Activated CD8-positive, alpha-beta T cell treated with anti-CD3 and anti-CD28 coated beads, Interleukin-2, amount 10 ng/mL, durations not matched to agents 7 days and 5 days (primary cell): ENCODE data around the gene CBLB. TPM values are rescaled to one million over a fixed set of nuclear protein-coding genes. Genes with fewer than 3 reads are reported as not detected.

Source experiments
- ATAC-seq: fragments of 150-1000 bp; cut with Tn5 transposase; one replicate; pipeline ENCODE4 v1.10.0; 2021; ENCODE audit warnings: moderate library complexity
- CTCF ChIA-PET: fragments of 350-600 bp; sonication (Branson Sonifier 250); formaldehyde crosslinking; loops from one replicate; lab custom pipeline; 2021; ENCODE audit warnings: antibody characterized with exemption; lab: Charles Lee
- POLR2A ChIA-PET: fragments of 350-600 bp; sonication (Branson Sonifier 250); formaldehyde crosslinking; loops from one replicate; lab custom pipeline; 2021; ENCODE audit warnings: antibody characterized with exemption; lab: Charles Lee
- DNase-seq: peaks from one replicate; pipeline ENCODE4 v3.0.0-alpha.2; 2020
- H3K27ac Mint-ChIP-seq: one replicate; pipeline ENCODE4 v1.8.0; 2021; ENCODE audit warnings: mild to moderate bottlenecking, mixed read lengths
- H3K27me3 Mint-ChIP-seq: one replicate; pipeline ENCODE4 v1.8.0; 2021; ENCODE audit warnings: low read depth, mixed read lengths
- H3K36me3 Mint-ChIP-seq: one replicate; pipeline ENCODE4 v1.8.0; 2021; ENCODE audit warnings: low read depth, mixed read lengths
- H3K4me1 Mint-ChIP-seq: one replicate; pipeline ENCODE4 v1.8.0; 2021; ENCODE audit warnings: low read depth, mixed read lengths
- H3K4me3 Mint-ChIP-seq: one replicate; pipeline ENCODE4 v1.8.0; 2021; ENCODE audit warnings: mild to moderate bottlenecking, mixed read lengths
- H3K9me3 Mint-ChIP-seq: one replicate; pipeline ENCODE4 v1.8.0; 2022; ENCODE audit warnings: mixed read lengths; ENCODE audit not compliant: insufficient read depth
- total RNA-seq, 2 experiments: library from RNA; stranded (reverse); gene quantifications; one replicate each; pipeline ENCODE4 v1.2.3, GENCODE V29; 2021

Gene CBLB
- total RNA-seq, 2 experiments from 2014 or later: 117 to 122 TPM

DNA sequence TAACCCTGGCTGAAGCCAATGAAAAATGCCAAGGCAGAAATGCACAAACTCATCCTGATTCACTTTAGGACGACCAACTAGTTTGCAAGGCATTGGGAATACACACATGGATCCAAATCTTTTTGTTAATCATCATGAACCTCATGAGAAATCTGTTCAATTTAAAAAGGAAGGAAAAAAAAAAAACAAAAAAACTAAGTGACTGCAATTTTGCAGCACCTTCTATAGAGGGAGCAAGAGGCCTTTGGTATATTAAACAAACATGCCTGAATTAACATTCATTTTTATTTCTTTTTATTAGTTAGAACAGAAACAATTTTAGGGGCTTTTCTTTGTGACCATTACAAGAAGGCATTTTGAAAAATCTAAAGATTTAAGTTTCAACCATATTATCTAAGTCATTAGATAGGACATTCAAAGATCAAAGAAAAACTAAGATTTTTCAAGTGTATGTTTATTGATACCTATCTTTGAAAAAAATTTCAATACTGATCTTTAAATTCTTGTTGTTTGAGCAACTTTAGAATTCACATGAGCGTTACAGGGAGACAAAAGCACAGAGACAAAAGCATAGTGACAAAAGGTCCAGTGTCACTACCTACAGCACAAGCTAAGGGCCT lies 182.4 kb downstream of the CBLB start:
- ATAC-seq (no peak), DNase-seq (no peak)
- ChIA-PET POLR2A (no interaction called here), CTCF (interaction anchor here (0.7 to 1.9 kb wide), 7 partner anchors 17 to 923 kb away, joined by 3 to 5 read pairs (median 4); no protein-coding TSS in a partner anchor)
- H3K9me3 Mint-ChIP-seq: no peaks in the 10 kb centered on the region
- H3K36me3 Mint-ChIP-seq: peaks cover 60% of the 10 kb centered on the region
- no peak overlapping the region for H3K4me3 Mint-ChIP-seq
- no peaks in the 10 kb centered on the region for H3K27me3 Mint-ChIP-seq
- H3K27ac Mint-ChIP-seq: no peak overlapping the region
- H3K4me1 Mint-ChIP-seq: peaks cover 32% of the 10 kb centered on the region

DNA sequence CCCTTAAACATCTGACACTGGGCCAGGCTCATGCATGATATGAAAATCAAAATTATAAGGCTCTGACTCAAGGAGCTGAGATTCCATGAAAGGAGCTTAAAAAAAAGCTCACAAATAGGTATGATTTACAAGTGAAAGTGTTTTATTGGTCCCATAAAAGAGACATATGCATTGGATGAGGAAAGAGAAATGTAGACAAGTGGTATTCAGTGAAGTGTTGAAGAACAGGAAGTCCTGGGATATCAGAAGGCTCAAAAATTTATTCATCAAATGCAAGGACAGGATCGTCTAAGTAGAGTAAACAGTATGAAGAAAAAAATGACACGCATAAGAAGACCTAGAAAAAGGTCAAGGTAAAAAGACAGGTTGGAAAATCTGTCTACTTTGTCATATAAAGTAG lies 188.9 kb downstream of the CBLB start:
- CTCF ChIA-PET: interaction anchor here (0.6 to 1.8 kb wide), 4 partner anchors 9 to 1385 kb away, joined by 3 to 4 read pairs (median 4); no protein-coding TSS in a partner anchor
- peaks cover 66% of the 10 kb centered on the region for H3K36me3 Mint-ChIP-seq

DNA sequence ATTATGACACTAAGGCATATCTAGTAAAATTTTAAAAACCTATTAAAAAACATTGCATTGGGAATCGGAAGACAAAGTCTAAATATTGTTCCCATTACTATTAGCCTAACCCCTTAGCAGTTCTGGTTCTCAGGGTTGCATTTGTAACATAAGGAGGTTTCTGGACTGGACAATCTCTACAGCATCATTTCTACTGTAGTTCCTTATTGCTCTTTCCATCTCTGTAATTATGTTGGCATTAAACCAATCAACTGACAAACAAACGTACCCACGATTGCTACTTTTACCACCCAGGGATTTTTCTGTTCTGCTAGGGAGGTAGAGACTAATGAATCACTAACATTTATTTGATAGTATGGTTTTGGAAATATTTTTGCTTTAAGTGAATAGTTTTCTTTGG lies 190.8 kb downstream of the CBLB start:
- POLR2A ChIA-PET: no interaction called here
- H3K4me1 Mint-ChIP-seq: peaks cover 6% of the 10 kb centered on the region
- no peaks in the 10 kb centered on the region for H3K9me3 Mint-ChIP-seq
- no peak overlapping the region for H3K27ac Mint-ChIP-seq
- H3K27me3 Mint-ChIP-seq: no peaks in the 10 kb centered on the region
- H3K4me3 Mint-ChIP-seq: no peak overlapping the region
- H3K36me3 Mint-ChIP-seq: peaks cover 65% of the 10 kb centered on the region
- DNase-seq: no peak
- CTCF ChIA-PET: no interaction called here
- no peak for ATAC-seq

More for the DNA sequence above, 188.9 kb downstream of the CBLB start:
- POLR2A ChIA-PET: no interaction called here
- no peaks in the 10 kb centered on the region for H3K9me3 Mint-ChIP-seq
- H3K4me3 Mint-ChIP-seq: no peak overlapping the region
- DNase-seq (no peak), ATAC-seq (no peak)
- H3K4me1 Mint-ChIP-seq: peaks cover 3% of the 10 kb centered on the region
- no peaks in the 10 kb centered on the region for H3K27me3 Mint-ChIP-seq
- H3K27ac Mint-ChIP-seq: peak overlapping the region; percentile 8

DNA sequence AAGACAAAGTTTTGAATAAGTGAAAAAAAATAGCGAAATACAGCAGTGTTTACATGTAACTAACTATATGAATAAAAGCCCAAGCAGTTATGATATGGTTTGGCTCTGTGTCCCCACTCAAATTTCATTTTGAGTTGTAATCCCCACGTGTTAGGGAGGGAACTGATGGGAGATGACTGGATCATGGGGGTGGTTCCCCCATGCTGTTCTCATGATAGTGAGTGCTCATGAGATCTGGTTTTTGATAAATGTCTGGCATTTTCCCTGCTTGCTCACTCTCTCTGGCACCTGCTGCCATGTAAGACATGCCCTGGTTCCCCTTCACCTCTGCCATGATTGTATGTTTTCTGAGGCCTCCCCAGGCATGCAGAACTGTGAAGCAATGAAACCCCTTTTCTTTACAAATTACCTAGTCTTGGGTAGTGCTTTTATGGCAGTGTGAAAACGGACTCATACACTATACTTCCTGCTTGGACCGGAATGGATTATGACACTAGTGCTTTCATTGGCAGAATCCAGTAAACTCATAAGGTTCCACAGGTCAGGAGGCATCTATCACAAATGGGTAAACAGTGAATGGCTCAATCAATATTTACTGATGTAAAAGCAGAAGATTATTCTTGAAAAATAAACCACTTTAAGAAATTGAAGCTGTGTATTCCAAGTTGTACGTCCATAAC lies 192.1 kb downstream of the CBLB start:
- Mint-ChIP-seq H3K27me3 (no peaks in the 10 kb centered on the region), H3K9me3 (no peaks in the 10 kb centered on the region), H3K4me3 (no peak overlapping the region), H3K36me3 (peaks cover 64% of the 10 kb centered on the region), H3K4me1 (peaks cover 6% of the 10 kb centered on the region), H3K27ac (no peak overlapping the region)
- ATAC-seq (no peak), DNase-seq (no peak)
- CTCF ChIA-PET: no interaction called here
- POLR2A ChIA-PET: no interaction called here

DNA sequence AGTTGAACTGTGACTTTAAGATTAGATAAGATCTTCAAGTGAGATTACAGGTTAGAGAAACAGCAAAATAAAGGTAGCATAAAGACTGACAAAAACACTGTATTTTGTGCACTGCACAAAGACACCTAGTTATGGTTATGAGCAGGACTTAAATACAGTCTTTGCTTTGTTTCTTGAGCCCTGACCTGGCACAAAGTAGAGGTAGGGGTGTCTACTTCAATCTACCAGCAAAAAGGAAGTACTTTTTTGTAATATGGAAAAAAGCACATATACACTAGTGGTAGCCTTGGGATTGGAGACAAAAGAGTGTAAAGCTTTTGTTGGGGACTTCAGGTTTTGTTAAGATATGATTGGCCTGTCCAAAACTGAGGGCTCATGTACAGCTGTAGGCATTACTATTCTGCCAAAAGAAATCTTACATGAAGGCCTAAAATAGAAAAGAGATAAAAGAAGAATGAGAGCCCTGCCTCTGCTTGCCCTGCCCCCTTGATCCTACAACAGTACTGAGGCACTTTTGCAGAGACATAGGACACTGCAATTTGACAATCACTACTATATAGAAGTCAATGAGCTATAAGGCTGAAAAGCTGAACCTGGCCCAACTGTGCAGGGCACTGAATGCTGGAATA lies 194.3 kb downstream of the CBLB start:
- Mint-ChIP-seq H3K4me1 (peaks cover 6% of the 10 kb centered on the region), H3K4me3 (no peak overlapping the region), H3K36me3 (peaks cover 56% of the 10 kb centered on the region), H3K9me3 (no peaks in the 10 kb centered on the region), H3K27ac (no peak overlapping the region), H3K27me3 (no peaks in the 10 kb centered on the region)
- ChIA-PET POLR2A (no interaction called here), CTCF (no interaction called here)
- ATAC-seq (no peak), DNase-seq (no peak)

DNA sequence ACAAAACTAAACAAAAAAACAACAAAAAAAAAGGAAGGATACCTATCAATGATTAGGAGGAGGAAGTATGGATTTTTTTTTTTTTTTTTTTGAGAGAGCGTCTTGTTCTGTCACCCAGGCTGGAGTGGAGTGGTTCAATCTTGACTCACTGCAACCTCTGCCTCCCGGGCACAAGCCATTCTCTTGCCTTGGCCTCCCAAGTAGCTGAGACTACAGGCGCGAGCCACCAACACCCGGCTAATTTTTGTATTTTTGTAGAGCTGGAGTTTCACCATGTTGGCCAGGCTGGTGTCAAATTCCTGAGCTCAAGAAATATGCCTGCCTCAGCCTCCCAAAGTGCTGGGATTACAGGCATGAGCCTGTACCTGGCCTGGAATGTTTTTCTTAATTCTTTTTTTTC lies 195.8 kb downstream of the CBLB start:
- ChIA-PET CTCF (no interaction called here), POLR2A (no interaction called here)
- Mint-ChIP-seq H3K9me3 (no peaks in the 10 kb centered on the region), H3K4me1 (peaks cover 6% of the 10 kb centered on the region), H3K36me3 (peaks cover 61% of the 10 kb centered on the region), H3K4me3 (no peak overlapping the region), H3K27me3 (no peaks in the 10 kb centered on the region), H3K27ac (no peak overlapping the region)
- DNase-seq (no peak), ATAC-seq (no peak)

DNA sequence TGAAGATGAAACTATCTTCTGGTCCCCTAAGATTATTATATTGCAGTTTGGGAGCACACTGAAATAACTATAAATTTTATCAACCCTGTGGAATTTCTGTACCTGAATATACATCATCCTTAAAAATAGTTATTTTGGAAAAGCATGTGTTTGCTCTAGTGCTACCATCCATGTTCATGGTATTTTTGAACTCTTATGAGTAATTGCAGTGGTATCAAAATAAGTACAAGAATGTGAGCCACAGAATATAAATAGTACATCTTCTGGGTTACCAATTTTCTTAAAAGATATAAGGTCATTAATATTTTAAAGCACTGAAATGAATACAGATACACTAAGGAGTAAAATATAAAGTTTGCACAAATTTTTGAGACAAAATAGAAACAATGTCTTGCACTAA lies 206.5 kb downstream of the CBLB start:
- ATAC-seq (no peak), DNase-seq (no peak)
- H3K9me3 Mint-ChIP-seq: no peaks in the 10 kb centered on the region
- no peak overlapping the region for H3K4me3 Mint-ChIP-seq
- no peaks in the 10 kb centered on the region for H3K4me1 Mint-ChIP-seq
- H3K27me3 Mint-ChIP-seq: no peaks in the 10 kb centered on the region
- H3K36me3 Mint-ChIP-seq: peaks cover 58% of the 10 kb centered on the region
- ChIA-PET CTCF (no interaction called here), POLR2A (no interaction called here)
- H3K27ac Mint-ChIP-seq: no peak overlapping the region

DNA sequence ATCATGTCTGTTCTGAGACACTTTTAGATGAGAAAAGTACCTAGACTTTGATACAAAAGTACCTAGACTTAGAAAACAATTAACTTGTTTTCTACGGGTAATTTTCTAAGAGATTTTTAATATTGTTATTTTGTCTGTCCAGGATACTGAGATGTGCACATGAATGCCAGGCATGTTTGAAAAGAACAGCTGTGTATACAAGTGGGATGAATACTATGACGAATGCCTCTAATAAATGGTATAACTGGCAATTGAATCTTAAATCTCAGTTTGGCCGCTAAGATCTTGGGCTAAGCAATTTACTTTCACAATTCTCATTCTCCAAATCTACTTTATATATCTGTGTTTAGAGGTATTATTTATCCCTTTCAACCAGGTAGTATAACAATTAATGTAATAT lies 207.4 kb downstream of the CBLB start:
- ATAC-seq (no peak), DNase-seq (no peak)
- H3K9me3 Mint-ChIP-seq: no peaks in the 10 kb centered on the region
- ChIA-PET POLR2A (no interaction called here), CTCF (no interaction called here)
- H3K4me3 Mint-ChIP-seq: no peak overlapping the region
- H3K36me3 Mint-ChIP-seq: peaks cover 60% of the 10 kb centered on the region
- no peaks in the 10 kb centered on the region for H3K4me1 Mint-ChIP-seq
- no peaks in the 10 kb centered on the region for H3K27me3 Mint-ChIP-seq
- no peak overlapping the region for H3K27ac Mint-ChIP-seq

DNA sequence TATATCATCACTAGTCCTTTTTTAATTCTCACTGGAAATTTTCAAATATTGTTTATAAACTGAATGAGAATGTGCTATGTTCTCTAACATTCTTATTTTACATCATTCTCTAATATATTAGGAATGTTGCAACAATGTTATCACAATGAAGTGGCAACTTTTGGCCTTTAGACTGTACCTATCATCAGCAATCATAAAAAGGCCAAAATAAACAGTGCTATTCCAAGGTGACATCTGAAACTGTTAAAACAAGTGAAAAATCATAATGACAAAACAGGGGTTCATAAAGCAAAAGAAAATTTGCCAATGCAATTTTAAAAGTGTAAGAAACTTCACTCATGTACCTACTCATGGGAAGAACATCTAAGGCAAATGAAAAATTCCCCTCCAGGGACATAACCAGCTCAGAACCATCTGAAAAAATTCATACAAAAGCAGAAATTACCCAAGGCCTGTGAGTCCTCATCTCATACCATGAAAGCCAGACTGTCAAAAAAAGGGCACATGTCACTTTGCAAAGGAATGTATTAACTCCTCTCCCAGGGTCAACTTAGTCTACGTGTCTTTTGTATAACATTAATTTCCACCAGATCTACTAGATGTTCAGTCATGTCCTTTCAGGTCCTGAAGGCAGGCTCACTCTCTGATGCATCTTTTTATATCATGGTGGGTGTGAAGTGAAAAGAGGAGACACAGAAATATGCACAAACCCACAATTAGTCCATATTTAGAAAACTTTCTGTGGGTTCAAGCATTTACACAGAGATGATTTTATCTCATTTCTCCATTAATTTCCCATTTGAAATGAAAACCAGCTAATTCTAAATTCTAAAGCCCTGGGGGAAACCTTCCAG lies 211.9 kb downstream of the CBLB start:
- Mint-ChIP-seq H3K9me3 (no peaks in the 10 kb centered on the region), H3K4me1 (no peaks in the 10 kb centered on the region), H3K27ac (no peak overlapping the region), H3K36me3 (peaks cover 49% of the 10 kb centered on the region), H3K27me3 (no peaks in the 10 kb centered on the region), H3K4me3 (no peak overlapping the region)
- no peak for ATAC-seq
- POLR2A ChIA-PET: interaction anchor here (0.6 kb wide), 1 partner anchor 212 kb away, joined by 3 read pairs; the partner anchor contains the start of gene CBLB
- no peak for DNase-seq
- CTCF ChIA-PET: no interaction called here

DNA sequence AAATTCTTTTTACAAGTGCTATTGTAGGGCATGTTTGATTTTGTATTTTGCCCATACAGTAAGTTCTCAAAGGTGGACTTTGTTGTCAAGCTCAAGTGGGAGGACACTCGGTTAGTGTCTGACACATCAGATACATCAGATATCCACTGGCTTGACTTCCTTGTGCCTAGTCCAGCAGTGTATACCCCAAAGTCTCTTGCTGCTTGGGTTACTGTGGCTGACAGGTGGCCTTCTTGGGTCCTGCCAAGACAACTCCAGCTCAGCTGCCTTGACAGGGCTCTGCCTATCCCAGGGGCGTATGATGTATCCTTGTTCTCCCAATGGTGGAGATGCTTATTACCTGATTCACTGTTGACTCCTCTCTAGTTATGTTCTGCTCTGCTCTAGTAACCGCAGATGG lies 214.9 kb downstream of the CBLB start:
- POLR2A ChIA-PET: no interaction called here
- CTCF ChIA-PET: no interaction called here
- no peak for ATAC-seq
- Mint-ChIP-seq H3K4me1 (no peaks in the 10 kb centered on the region), H3K9me3 (no peaks in the 10 kb centered on the region), H3K4me3 (no peak overlapping the region), H3K27me3 (peaks cover 6% of the 10 kb centered on the region), H3K27ac (no peak overlapping the region), H3K36me3 (peaks cover 29% of the 10 kb centered on the region)
- no peak for DNase-seq

DNA sequence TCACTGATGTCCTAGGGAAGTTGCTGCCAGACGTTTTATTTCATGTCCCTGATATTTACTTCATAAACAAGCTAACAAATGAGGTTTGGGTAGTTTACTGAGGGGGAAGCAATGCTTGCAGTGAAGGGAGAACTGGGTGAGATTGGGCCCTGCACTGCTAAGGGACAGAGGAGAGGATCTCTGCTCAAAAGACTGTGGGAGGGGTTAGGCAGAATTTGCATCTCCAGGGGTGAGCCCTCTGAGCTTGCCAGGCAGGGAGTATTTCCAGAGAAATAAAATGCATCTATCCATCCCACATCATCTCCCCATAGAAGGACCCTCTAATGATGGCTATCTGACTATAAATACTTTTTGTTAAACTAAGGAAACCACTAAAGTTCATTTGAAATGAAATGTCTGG lies 215.6 kb downstream of the CBLB start:
- no peaks in the 10 kb centered on the region for H3K4me1 Mint-ChIP-seq
- peaks cover 8% of the 10 kb centered on the region for H3K27me3 Mint-ChIP-seq
- no peak overlapping the region for H3K4me3 Mint-ChIP-seq
- CTCF ChIA-PET: no interaction called here
- H3K9me3 Mint-ChIP-seq: no peaks in the 10 kb centered on the region
- no peak overlapping the region for H3K27ac Mint-ChIP-seq
- POLR2A ChIA-PET: no interaction called here
- ATAC-seq: no peak
- DNase-seq: no peak
- H3K36me3 Mint-ChIP-seq: peaks cover 22% of the 10 kb centered on the region
